HepG2 (cell line): Measurements from ENCODE around the gene ZFHX3.
A peak's percentile ranks its signal among the peaks of the same experiment; 100 is the strongest.

ENCODE experiments used
- RNF2 ChIP-seq: fragments of 450-650 bp; conservative IDR thresholded peaks from 2 replicates; pipeline ENCODE4 v1.6.1; 2016; ENCODE audit warnings: low read depth
- TGIF2 ChIP-seq: IDR thresholded peaks from 2 replicates; pipeline ENCODE4 v1.6.1; 2016; ENCODE audit warnings: control low read depth, missing compliant biosample characterization
- ZNF414 ChIP-seq: sonication (generic); formaldehyde crosslinking; IDR thresholded peaks from 2 replicates; pipeline ENCODE4 v1.5.0; 2020; ENCODE audit warnings: missing genetic modification reagents

DNA sequence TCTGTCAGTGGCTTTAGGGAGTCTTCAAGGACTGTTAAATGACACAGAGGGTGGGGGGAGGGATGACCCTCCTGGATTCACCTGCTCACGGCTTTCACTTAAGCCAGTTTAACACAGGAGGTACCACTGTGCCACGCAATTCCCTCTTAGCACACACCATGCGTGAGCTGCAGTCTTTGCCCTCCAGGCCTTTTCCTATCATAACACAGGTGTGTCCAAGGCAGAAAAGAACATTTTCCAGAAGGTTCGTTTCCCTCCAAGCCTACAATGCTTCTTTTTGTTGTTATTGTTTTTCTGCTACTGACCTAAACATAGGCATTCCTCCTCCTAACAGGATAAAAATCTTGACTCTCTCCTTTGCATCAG is 1.1 kb downstream of the ZFHX3 start:
- TF ChIP-seq ZNF414 (CRISPR knock-in tag) (0 out of 2 replicates have a peak, but pooled peaks have one; percentile 48), RNF2 (no peak), TGIF2 (CRISPR knock-in tag) (no peak; the same call in 1 of the 2 replicates)
